Tibial nerve (tissue), 4 donors: Measurements from ENCODE around the gene IL21R. TPM values are rescaled to one million over a fixed set of nuclear protein-coding genes. Genes with fewer than 3 reads are reported as not detected.
"Not testable (repeated sequence)": the region's sequence is repeated elsewhere in the genome, so short reads cannot be mapped to it uniquely, and the experiment has no call there.

ENCODE experiments used
- DNase-seq, 2 donors: peaks; one replicate each; pipeline ENCODE4 v3.0.0-alpha.2; 2019; ENCODE audit warnings: low spot score in 2 of 2
- H3K27ac ChIP-seq, 4 donors: fragments of 200-600 bp; sonication (generic) in 3 of 4; one replicate each; pipeline ENCODE4 v1.5.1; 2017 to 2019; ENCODE audit warnings: mild to moderate bottlenecking in 1 of 4
- H3K27me3 ChIP-seq, 2 donors: fragments of 200-600 bp; sonication (generic) in 1 of 2; one replicate each; pipeline versions ENCODE4 v1.5.1 to v1.6.0; 2017 to 2019
- H3K36me3 ChIP-seq, 3 donors: fragments of 200-600 bp; sonication (generic); one replicate each; pipeline ENCODE4 v1.5.1; 2018 to 2019
- H3K4me1 ChIP-seq, 4 donors: fragments of 200-600 bp; sonication (generic) in 3 of 4; one replicate each; pipeline ENCODE4 v1.5.1; 2017 to 2019
- H3K4me3 ChIP-seq, 4 donors: fragments of 200-600 bp; sonication (generic) in 3 of 4; one replicate each; pipeline ENCODE4 v1.5.1; 2017 to 2019; ENCODE audit warnings: mild to moderate bottlenecking in 1 of 4, moderate library complexity in 1 of 4
- H3K9me3 ChIP-seq, 4 donors: fragments of 200-600 bp; sonication (generic) in 3 of 4; one replicate each; pipeline ENCODE4 v1.5.1; 2017 to 2019
- CTCF ChIP-seq, 5 experiments: fragments of 200-600 bp in 3 of 5; fragments of 450-650 bp in 2 of 5; sonication (generic) in 3 of 5; IDR thresholded peaks; one replicate each; pipeline ENCODE4 v1.5.1; 2016 to 2019; ENCODE audit warnings: antibody characterized with exemption in 5 of 5, mild to moderate bottlenecking in 3 of 5, moderate library complexity in 2 of 5
- EP300 ChIP-seq, 2 donors: sonication (generic); formaldehyde crosslinking; IDR thresholded peaks; one replicate each; pipeline ENCODE4 v1.6.1; 2017; ENCODE audit warnings: antibody characterized with exemption in 2 of 2, mild to moderate bottlenecking in 1 of 2
- POLR2A ChIP-seq, 2 donors: fragments of 450-650 bp; IDR thresholded peaks; one replicate each; pipeline ENCODE4 v1.6.1; 2017; ENCODE audit warnings: antibody characterized with exemption in 2 of 2, mild to moderate bottlenecking in 2 of 2, moderate library complexity in 2 of 2
- WGBS, 2 donors: methylation state at CpG; one replicate each; pipeline ENCODE4 v1.1.5; 2018; 5-methylcytosine and 5-hydroxymethylcytosine counted together
- total RNA-seq, 4 donors: library from RNA; depleted of rRNA; stranded (reverse); fragments of >200 nt; gene quantifications; one replicate each; pipeline ENCODE4 v1.1.0, GENCODE V29; 2016

IL21R gene
- total RNA-seq, 4 donors from 2014 or later, result 0.21 to 1.2 TPM; not detected in 2

GRCh38 chr16:27429981-27430441 lies 28.0 kb downstream of the IL21R start:
- H3K4me3 ChIP-seq, result no peak overlapping the region
- H3K27ac ChIP-seq, result no peak overlapping the region
- no peaks in the 10 kb centered on the region for H3K9me3 ChIP-seq
- H3K4me1 ChIP-seq, result no peaks in the 10 kb centered on the region
- TF ChIP-seq EP300 (IDR thresholded peaks at IDR 0.05) (no peak), CTCF (IDR thresholded peaks at IDR 0.05) (no peak), POLR2A (IDR thresholded peaks at IDR 0.05) (no peak)
- WGBS, 2 donors, result 55 to 59% methylated on average over 15 to 16 of the region's 16 CpGs
- H3K36me3 ChIP-seq, result no peaks in the 10 kb centered on the region
- DNase-seq, result no peak
- peaks cover 0 to 7% of the 10 kb centered on the region in 2 donors for H3K27me3 ChIP-seq

DNA sequence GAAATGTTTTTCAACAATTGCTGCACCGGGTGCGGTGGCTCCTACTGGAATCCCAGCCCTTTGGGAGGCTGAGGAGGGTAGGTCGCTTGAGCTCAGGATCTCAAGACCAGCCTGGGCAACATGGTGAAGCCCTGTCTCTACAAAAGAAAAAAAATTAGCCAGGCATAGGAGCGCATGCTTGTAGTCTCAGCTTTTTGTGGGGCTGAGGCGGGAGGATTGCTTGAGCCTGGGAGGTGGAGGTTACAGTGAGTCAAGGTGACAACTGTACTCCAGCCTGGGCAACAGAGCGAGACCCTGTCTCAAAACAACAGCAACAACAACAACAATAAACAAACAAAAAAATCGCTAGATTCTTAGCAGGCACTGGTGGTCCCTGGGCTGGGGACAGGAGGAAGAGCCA lies 28.5 kb downstream of the IL21R start:
- no peaks in the 10 kb centered on the region for H3K9me3 ChIP-seq

DNA sequence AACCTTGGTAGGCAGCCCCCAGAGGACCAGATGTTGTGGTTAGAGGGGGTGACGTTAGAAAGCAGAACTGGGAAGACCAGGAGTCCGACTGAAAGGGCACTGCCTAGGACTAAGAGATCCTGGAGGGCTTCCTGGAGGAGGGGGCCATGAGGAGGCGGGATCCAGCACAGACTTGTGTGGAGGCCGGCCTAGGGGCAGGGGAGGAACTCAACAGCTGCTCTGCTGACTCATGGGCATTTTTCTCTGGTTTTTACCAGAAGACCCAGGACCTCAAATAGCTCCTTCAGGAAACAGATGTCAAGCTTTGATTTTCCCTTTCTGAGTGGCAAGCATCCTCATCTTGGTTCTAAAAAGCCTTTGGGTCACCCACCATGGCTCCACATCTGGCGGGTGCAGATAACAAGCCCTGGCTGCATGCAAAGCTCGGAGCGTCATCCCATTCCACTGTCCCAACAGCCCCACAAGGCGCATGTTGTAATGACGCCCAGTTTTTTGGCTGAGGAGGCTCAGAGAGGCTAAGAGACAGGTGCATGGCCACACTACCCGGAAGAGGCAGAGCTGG lies 29.0 kb downstream of the IL21R start:
- TF ChIP-seq POLR2A (IDR thresholded peaks at IDR 0.05), result no peak
- H3K27ac ChIP-seq, result no peak overlapping the region
- no peaks in the 10 kb centered on the region for H3K9me3 ChIP-seq
- DNase-seq, result no peak
- H3K27me3 ChIP-seq, result peaks cover 0 to 7% of the 10 kb centered on the region in 2 donors
- no peaks in the 10 kb centered on the region for H3K4me1 ChIP-seq
- no peak overlapping the region for H3K4me3 ChIP-seq
- H3K36me3 ChIP-seq, result no peaks in the 10 kb centered on the region
- 65 to 66% methylated on average over 10 of the region's 10 CpGs for WGBS, 2 donors

More for the DNA sequence above, 28.5 kb downstream of the IL21R start:
- Histone ChIP-seq H3K4me1 (no peaks in the 10 kb centered on the region), H3K4me3 (no peak overlapping the region), H3K27me3 (peaks cover 0 to 7% of the 10 kb centered on the region in 2 donors), H3K36me3 (no peaks in the 10 kb centered on the region), H3K27ac (no peak overlapping the region)
- no peak for TF ChIP-seq CTCF (IDR thresholded peaks at IDR 0.05)
- no peak for TF ChIP-seq POLR2A (IDR thresholded peaks at IDR 0.05)
- no peak for TF ChIP-seq EP300 (IDR thresholded peaks at IDR 0.05)
- 79 to 89% methylated on average over 7 of the region's 7 CpGs for WGBS, 2 donors
- DNase-seq, result no peak

DNA sequence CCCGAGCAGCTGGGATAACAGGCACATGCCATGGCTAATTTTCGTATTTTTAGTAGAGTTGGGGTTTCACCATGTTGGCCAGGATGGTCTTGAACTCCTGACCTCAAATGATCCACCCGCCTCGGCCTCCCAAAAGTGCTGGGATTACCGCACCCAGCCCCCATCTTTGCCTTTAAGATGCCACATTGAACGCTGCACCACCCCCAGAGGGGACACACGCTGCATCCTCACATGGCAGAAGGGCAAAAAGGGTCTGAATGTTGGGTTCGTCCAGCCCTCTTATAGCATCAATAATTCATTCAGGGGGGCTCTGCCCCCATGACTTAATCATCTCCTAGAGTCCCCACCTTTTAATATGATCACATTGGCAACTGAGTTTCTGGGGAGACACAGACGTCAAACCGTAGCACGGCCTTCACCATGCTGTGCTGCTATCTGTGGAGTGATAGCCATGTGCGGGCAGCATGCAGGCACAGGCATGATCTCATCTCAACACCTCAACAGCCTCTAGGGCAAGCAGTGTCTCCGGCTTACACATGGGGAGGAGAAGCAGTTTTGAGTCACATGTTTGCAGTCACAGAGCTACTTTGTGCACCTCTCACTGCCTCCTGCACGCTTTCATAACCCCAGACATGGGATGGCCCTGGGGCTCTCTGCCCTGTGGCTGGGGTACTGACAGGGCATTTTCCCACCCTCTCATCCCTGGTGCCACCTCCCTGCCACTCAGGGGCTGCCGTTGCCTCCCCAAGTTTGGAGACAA lies 30.0 kb downstream of the IL21R start:
- DNase-seq, result no peak
- TF ChIP-seq POLR2A (IDR thresholded peaks at IDR 0.05), result no peak
- TF ChIP-seq CTCF (IDR thresholded peaks at IDR 0.05), result no peak
- no peak for TF ChIP-seq EP300 (IDR thresholded peaks at IDR 0.05)
- no peaks in the 10 kb centered on the region for H3K36me3 ChIP-seq
- no peaks in the 10 kb centered on the region for H3K9me3 ChIP-seq
- H3K4me3 ChIP-seq, result no peak overlapping the region
- H3K27me3 ChIP-seq, result peaks cover 0 to 7% of the 10 kb centered on the region in 2 donors
- H3K27ac ChIP-seq, result no peak overlapping the region
- WGBS, 2 donors, result 72 to 78% methylated on average over 15 of the region's 15 CpGs
- H3K4me1 ChIP-seq, result no peaks in the 10 kb centered on the region

- Histone ChIP-seq H3K4me1 (no peaks in the 10 kb centered on the region), H3K36me3 (no peaks in the 10 kb centered on the region), H3K27me3 (peaks cover 0 to 7% of the 10 kb centered on the region in 2 donors), H3K27ac (no peak overlapping the region), H3K9me3 (no peaks in the 10 kb centered on the region), H3K4me3 (no peak overlapping the region)
- DNase-seq, result no peak
- TF ChIP-seq CTCF (IDR thresholded peaks at IDR 0.05) (no peak), POLR2A (IDR thresholded peaks at IDR 0.05) (no peak), EP300 (IDR thresholded peaks at IDR 0.05) (no peak)
- WGBS, 2 donors, result 44 to 54% methylated on average over 5 to 6 of the region's 6 CpGs
Observed at GRCh38 chr16:27432558-27432957, 30.6 kb downstream of the IL21R start.

DNA sequence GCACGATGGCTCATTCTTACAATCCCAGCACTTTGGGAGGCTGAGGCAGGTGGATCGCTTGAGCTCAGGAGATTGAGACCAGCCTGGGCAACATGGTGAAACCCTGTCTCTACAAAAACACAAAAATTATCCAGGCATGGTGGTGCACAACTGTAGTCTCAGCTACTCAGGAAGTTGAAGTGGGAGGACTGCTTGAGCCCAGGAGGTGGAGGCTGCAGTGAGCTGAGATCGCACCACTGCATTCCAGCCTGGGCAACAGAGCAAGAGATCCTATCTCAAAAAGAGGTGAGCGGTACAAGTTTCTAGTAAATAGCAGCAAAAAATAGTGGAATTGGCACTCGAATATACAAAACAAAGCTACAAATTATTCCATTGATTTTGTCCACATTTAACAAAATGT lies 31.2 kb downstream of the IL21R start:
- H3K27ac ChIP-seq, H3K36me3 ChIP-seq, DNase-seq, H3K9me3 ChIP-seq, H3K4me1 ChIP-seq, H3K4me3 ChIP-seq, H3K27me3 ChIP-seq: not testable (repeated sequence)
- 85 to 88% methylated on average over 5 of the region's 5 CpGs for WGBS, 2 donors
